Activated T-helper 9 cell treated with anti-CD3 and anti-CD28 coated beads, Interleukin-2, amount 50 U/mL, for 16 hours (primary cell): ENCODE results near the gene GNAO1.

Experiments
- DNase-seq: peaks from one replicate; pipeline ENCODE4 v3.0.0-alpha.2; 2020; ENCODE audit warnings: low read depth

GNAO1 gene

DNA sequence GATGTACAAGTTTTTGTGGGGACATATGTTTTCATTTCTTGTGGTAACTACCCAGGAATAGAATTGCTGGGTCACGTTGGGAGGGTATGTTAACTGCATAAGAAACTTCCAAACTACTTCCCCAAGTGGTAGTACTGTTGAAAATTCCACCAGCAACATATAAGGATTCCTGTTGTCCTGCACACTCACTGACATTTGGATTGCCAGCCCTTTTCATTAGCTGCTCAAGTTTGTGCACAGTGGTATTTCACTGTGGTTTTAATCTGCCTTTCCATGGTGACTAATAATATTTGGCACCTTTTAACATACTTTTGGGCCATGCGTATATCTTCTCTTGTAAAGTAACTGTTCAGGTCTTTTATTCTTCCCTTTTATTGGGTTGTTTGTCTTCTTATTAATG, 103.3 kb downstream of the GNAO1 start:
- no peak for DNase-seq

DNA sequence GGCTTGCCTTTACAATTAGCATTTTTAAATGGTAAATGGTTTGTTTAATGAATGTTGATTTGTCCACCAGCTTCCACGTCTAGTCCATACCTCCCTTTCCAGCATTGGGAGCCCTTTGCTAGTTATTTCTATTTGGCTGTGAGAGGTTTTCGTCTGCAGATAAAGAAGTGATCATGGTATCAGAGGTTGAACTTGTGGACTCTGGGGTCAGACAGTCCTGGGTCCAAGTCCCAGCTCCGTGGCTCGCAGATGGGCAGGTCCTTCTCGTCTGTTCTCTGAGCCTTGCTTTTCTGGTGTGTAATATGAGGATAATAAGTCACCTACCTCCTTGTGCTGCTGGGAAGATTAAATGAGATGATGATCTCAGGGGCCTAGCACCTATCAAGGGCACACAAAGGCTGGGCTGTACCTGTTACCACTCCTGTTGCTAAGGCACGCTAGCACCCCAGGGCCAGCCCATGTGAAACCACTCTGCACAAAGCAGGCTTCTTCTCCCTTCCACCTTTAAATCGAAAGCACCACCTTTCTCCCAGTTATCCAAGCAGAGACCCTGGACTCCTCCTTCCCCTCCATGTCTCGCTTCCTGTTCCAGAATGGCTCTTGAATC, 103.9 kb downstream of the GNAO1 start:
- no peak for DNase-seq

DNA sequence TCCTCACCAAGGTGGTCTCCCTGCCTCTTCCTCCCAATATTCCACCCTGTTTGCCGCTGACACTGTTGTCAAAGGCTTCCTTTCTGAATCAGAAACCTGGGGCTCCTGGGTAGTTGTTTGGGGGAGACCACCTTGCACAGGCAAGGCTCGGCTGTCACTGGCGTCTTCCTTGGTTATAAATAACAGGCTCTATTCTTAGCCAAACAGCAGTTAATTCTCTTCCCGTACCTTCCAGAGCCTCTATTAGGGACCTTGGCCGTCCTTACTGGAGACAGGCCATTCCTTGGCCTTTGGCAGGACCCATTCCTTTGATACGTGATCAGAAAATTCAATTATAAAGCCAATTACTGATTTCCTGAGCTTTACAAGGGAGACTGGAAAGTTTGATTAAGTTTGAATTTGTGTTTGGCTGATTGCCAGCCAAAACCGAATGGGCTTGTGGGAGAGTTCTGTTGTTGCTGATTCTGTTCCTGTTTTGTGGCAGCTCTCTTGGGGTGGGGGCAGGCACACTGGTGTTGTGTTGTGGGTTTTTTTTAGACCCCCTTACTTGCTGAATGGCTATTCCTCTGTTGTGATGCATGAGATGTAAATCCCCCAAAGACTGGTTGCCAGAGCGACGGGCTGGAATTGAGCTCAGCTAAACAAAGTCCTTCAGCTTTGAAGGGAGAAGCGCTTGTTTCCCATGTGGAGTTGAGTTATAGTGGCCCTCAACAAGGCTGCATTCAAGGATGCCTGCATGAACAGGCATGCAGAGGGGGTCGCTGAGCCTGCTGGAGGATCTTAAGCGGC, 104.6 kb downstream of the GNAO1 start:
- DNase-seq, result no peak

DNA sequence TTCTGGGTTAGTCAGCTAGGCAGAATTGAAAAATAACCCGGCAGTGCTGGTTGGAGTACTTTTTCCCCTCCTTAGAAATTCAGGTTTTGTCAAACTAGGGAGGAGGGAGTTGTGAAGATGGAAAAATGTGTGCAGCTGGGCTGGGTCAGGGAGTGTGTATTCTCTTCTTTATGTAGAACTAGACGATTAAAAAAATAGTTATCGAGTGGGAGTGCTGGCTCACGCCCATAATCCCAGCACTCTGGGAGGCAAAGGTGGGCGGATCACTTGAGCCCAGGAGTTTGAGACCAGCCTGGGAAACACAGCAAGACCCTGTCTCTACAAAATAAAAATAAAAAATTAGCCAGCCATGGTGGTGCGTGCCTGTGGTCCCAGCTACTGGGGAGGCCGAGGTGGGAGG, 106.4 kb downstream of the GNAO1 start:
- no peak for DNase-seq

DNA sequence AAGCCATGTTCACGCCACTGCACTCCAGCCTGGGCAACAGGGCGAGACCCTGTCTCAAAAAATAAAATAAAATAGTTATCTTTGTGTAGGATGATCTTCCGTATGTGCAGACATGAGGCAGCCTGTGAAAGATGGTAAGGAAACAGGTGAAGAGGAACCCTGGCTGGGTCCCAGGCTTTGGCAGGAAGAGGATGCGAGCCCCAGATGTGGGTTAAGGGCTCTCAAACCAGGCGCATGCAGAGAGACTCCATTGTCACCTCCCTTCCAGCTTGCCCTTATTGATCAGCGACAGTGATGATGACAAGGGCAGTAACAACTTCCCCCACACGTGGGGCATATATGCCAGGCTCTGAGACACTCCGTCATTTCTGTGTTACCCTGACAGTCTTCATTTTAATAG, 106.8 kb downstream of the GNAO1 start:
- no peak for DNase-seq

DNA sequence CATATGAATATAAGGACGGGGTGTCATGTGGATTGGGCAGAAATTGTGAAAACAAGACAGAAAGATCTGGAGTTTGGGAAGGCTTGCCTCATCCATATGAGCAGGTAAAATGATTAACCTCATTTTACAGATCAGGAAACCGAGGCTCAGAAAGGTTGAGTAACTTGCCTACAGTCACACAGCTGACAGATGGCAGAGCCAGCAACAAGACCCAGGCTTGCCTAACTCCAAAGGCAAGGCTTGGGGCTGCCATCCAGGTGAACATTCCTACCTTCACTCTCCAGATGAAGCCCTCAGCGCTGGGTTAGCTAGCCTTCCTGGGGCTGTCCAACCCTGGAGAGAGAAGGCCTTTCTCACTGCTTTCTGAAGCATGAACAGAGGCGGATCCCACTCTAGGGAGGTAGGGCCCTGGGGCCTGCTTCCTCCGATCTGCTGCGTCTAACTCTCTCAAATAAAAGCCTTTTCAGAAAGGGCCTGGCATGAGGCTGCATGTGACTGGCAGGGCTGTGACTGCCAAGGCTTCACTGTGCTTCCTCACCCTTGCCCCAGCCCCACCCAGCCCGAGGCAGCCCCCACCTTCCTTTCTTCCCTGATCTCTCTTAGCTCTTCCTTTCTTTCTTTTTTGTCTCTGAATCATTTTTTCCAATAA, 107.8 kb downstream of the GNAO1 start:
- no peak for DNase-seq

DNA sequence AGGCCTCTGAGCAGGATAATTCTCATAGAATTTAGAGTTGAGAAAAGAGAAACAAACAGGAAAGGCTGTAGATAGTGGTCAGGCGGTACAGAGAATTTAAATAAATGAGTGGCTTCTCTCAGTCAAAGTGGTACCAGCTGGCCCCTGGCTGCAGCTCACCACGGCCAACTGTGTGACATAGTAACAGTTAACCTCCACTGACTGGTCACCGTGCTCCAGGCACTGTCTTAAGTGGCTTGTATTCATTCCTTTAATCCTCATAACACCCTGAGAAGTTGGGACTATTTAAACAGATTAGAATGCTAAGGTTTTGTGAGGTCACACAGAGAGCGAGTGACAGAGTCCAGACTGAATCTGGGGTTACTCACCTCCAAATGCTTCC, 108.9 kb downstream of the GNAO1 start:
- DNase-seq, result no peak

DNA sequence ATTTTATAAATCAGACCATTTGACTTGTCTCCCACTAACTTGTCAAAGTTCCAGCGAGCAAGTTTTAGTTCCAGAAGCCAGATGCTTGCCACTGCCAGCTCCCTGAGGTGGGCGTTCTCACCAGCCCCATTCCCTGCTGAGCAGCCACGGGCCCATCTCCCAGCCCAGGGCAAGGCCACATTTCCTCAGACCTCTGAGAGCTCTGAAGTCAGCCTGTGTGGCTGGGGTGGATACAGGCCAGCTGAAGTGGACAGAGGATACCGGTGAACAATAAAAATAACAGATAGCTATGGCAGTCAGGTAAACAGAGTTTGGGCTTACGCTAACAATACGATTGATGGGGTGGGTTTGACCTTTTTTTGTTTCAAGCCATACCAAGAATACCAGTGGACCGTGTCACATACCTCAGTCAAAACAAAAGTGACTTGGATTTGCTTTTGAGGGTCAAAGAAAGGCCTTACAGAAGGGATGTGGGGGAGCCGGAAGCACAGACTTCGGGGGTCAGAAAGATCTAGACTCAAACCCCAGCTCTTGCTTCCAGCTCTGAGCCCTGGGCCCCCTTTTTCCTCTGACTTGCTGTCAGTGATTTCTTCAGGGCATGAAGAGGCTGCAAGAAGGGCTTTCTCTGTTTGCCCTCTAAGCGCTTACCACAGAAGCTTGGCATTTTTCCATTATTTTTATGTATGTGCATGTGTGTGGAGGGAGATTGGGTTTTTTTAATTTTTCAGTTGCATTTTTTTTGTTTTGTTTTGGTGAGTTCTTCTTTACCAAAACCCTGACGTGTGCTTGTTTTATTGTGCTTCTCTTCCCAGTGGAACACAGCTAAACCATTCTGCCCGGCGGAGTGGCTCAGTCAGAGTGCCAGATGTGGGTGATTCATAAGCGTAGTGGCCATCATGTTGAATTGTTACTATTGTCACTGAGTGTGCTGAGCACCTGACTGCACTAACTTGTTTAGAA, 109.9 kb downstream of the GNAO1 start:
- no peak for DNase-seq

DNA sequence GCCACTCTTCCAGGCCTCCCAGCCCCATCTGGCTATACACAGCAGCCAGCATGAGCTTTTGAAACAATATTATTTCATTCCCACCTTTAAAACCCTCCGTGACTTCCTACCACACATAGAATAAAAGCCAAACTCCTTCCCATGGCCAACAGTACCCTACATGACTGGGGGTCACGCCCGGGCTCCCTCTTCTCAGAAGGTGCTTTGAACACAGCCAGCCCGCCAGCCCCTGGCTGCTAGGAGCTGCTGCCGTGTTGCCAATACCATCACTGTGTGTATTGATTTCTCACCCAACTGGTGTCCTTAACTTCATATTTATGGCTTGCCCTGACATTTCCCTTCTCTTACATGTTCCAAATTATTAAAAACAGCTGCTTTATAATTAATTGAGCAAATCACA, 111.2 kb downstream of the GNAO1 start:
- DNase-seq, result no peak

DNA sequence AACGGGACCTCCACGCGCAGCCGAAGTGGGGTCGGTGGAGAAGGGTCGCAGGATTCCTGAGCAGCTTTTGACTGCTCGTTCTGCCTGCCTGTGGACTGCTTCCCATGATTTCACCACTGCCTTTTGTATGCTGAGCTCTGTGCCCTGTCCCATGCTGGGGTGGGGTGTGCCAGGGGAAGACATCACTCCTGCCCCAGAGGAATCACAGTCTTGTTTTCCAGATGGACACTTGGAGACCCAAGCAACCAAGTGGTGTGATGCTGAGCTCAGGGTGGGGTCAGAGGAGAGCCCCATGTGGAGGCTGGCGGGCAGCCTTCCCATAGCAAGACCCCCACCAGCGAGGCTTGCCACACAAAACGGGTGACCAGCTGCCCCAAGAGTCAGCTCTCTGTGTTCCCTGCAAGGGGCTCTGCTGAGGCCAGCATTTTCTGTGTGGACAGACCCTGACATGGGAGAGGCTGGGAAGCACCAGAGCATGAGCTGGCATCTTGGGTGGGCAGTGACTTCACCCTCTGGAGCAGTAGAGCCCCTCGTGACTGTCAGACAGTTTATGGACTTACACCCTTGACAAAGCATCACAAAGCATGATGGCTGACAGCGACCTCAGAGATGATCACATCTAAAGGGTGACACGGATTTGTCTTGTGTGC, 111.9 kb downstream of the GNAO1 start:
- DNase-seq, result no peak

DNA sequence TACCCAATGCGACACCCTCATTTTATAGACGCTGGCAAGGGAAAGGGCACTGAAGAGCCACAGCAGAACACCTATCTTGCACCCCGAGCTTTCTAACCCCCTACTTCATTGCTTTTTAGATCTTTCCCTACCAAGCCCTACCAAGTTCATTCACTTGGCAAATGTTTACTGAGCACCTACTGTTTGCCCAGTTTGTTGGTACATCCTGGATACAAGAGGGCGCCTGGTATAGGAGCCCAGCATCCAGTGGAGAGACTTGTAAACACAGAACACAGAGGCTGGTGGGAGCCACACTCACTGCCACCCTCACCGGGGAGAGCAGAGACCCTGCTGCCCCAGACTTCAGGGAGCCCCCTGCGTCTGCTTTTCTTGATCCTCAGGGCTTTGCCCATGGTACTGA, 112.6 kb downstream of the GNAO1 start:
- no peak for DNase-seq

DNA sequence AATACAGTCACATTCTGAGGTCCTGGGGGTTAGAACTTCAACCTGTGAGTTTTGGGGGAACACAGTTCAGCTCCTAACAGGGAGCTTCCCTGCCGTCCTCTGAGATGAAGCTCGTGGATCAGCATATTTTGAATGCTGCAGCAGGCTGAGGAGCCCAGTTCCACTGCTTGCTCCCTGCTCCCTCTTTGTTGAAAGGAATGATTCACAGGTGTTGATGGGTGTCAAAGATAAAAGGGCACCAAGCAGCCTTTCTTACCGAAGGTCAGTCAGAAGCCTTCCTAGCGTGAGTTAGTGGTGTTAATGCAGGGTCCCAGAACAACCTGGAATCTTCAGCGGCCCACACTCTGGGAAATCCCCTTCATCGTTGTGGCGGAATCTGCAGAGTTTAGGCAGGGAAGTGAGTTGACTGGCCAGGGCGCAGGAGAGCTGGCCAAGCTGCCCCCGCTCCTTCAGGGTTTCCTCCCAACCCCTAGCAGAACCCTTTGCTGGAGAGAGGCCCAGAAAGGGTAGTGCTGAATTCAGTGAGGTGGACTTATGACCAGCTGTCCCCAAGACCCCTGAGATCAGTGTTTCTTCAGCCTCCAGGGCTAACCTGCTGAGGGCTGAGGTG, 114.8 kb downstream of the GNAO1 start:
- DNase-seq, result no peak

DNA sequence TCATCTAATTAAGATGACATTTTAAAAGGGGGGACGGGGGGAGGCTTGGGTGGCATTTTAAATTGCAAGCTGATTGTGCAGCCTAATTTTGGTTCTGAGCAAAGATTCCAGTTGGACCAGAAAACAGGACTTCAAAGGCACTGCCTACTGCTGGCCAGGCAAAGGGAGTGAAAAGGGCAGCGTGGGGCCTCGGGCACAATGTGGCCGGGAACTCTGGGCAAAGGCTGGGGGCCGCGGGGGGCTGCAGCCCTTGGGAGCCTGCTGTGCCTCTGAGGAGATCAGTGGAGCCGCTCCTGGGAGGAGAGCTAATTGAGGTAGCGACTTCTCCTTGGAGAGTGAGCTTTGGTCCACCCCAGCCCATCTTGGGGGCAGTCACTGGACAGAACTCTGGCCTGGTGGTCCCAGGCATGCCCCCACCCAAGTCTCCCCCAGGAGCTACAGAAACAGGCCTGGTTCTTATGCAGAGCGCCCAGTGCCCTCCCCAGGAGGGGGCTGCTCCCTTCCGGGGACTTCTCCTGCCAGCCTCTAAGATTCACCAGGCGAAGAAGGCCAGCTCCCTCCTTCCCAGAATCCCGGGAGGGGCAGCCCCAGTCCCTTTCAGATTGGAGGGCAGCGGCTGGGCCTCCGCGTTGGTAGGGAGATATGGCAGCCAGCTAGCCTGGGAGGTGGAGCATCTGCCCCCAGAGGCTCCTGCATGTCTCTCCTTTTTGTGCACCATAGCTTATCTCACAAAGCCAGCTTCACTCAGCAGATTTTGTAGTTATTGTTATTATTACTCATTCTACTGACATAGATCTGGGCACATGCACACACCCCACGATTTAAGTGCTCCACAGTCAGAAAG, 115.6 kb downstream of the GNAO1 start:
- DNase-seq, result no peak

DNA sequence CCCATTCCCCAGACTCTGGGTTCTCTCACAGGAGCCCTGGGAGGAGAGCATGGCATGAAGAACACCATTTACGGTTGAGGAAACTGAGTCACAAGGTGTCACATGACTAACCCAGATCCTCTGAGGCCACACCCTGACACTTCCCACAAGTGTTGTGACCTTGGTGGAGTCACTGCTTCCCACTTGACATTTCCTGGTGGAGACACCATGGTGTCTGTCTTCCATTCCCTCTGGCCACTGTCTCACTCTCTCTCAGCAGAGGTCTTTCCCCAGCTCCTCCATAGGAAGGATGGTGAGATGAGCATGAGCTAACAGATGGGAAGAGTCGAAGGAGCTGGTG, 116.2 kb downstream of the GNAO1 start:
- DNase-seq, result no peak

DNA sequence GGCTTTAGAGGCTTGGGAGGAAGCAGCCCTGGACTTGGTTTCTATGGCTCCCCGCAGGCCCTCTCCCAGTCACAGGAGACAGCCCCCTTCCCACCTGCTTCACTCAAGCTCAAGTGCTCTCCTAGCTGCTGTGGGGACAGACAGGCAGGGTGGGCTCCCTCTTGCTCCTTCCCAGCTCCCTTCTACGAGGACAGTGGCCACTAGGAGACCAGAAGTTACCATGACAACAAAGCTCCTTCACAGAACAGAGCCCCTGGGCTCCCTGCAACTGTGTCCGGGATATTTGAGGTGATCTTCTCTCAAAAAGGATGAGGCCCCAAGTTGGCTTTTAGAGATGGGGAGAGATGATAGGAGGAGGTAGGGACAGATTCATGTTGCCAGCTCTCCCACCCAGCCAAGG, 117.7 kb downstream of the GNAO1 start:
- DNase-seq, result no peak

DNA sequence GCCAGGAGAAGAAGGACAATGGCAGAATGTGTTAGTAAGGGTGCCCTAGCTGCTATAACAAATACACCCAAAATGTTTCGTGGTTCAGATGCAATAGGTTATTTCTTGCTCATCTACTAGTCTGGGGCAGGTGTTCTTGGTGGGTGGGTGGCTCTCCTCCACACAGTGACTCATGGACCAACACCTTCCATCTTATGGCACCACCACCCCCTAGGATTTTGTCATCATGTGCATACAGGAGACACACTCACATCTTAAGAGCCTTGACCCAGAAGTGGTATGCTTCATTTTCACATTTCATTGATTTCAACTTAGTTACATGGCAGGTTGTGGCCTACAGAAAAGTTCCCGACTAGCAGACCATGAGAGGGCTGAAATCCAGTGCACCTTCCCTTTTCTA, 119.4 kb downstream of the GNAO1 start:
- no peak for DNase-seq

DNA sequence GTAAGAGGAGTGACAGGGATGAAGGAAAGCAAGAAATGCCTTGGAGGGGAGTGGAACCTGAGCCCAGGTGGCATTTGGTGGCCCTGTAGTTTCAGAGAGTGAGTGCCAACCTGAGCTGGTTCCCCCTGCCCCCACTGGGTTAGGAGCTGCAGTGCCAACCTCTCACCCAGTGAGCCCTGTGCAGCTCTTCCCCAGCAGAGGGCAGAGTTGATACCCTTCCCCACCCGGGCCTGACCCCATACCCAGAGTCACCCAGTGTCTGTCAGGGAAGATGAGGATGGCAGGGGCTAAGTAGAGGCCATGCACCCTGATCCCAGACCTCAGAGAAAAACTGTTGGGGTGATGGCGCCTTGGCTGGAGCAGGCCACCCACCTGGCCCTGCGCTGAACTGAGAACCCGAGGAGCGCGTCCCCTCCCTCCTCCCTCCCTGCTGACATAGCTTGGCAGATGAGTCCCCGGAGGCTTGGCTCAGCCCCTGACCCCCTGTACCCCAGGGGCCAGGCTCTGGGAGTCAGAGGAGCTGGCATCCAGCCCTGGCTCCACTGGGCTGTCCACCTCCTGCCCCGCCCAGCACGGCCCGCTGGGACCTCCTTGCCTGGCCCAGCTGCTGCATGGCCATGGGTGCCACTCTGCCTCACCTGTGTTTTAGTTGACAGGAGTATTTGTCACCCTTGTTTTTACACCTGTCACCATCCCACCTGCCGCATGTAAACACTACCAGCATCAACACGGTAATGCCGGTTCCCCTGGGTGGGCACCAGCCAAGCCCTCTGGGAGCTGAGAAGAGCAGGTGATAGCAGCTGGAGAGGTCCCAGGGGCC, 120.1 kb downstream of the GNAO1 start:
- no peak for DNase-seq

DNA sequence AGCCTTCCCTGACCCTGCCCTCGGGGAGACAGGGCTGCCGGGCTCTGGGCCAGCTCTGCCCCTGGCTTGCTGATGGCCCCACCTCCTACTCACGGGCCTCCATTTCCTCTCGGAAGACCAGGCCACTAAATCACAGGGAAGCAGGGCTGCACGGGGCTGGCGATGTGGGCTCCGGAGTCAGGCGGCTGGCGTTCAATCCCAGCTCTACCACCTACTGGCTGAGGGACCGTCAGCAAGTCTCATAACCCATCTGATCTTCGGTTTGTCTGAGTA, 120.7 kb downstream of the GNAO1 start:
- DNase-seq, result no peak

DNA sequence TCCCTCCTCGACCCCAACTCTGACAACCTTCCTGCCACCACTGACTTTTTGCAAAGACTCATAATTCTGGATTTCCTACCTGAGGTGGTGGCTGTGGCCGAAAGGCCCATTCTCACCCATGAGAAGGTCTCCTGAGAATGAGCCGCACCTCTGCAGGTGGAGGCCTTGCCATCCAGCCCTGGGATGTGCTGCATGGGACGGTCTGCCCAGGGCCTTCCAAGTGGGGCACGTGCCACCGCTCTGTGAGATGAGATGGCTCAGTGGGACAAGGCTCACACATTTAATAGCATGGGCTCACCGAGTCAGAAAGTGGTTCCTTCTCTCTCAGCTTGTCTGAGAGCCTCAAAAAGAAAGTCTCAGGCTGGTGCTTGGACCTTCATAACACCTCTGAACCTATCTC, 121.3 kb downstream of the GNAO1 start:
- DNase-seq, result no peak

DNA sequence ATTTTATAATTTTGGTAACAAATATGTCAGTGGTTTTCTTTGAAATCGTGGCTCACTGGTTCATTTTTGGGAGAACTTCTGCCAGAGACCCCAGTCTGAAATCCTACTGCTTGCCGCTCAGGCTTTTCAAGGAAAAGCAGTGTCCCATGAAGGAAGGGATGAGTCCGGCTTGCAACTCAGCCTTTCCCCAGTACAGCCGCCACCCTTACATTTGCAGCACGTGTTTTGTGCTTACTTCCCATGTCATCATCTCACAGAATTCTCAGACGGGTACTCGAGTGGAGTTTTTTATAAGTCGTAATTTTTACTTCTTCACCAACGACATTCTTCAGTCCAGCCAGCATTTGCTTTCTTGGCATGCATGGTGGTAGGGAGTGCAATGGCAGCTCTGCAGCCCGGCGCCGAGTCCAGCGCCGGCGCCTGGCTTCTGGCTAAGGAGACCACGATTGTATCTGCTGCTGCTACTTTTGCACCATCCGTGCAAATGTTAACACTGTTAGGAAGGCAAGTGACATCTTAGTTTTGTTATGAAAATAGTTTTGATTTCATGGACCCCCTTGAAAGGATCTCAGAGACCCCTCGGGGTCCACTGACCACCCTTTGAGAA, 123.1 kb downstream of the GNAO1 start:
- no peak for DNase-seq
